Mesenchymal stem cell (in vitro differentiated cells and primary cell): ENCODE results near the gene RUNX2.

Source experiments
- DNase-seq: peaks from one replicate; pipeline ENCODE4 v3.0.0-alpha.2; 2013
- H2AFZ ChIP-seq: one replicate; pipeline ENCODE4 v1.6.1; 2013; ENCODE audit warnings: low read depth, mild to moderate bottlenecking, control low read depth, inconsistent platforms, low read length, moderate library complexity
- H2AK5ac ChIP-seq: 2 replicates; pipeline ENCODE4 v1.6.1; 2013; ENCODE audit warnings: low read length, moderate library complexity, mild to moderate bottlenecking, inconsistent platforms; ENCODE audit not compliant: severe bottlenecking
- H2BK120ac ChIP-seq: one replicate; pipeline ENCODE4 v1.6.1; 2013; ENCODE audit warnings: low read depth, mild to moderate bottlenecking, inconsistent platforms, low read length, moderate library complexity
- H2BK12ac ChIP-seq, 2 experiments: one replicate each; pipeline ENCODE4 v1.6.1; 2013; ENCODE audit warnings: inconsistent platforms in 2 of 2, low read length in 2 of 2, mild to moderate bottlenecking in 2 of 2, moderate library complexity in 2 of 2, control low read depth in 1 of 2
- H2BK15ac ChIP-seq: one replicate; pipeline ENCODE4 v1.6.1; 2013; ENCODE audit warnings: mild to moderate bottlenecking, low read depth, inconsistent platforms; ENCODE audit not compliant: poor library complexity, severe bottlenecking
- H2BK5ac ChIP-seq: 2 replicates; pipeline ENCODE4 v1.6.1; 2013; ENCODE audit warnings: low read depth, mild to moderate bottlenecking, low read length, control low read depth, inconsistent platforms; ENCODE audit not compliant: poor library complexity, severe bottlenecking
- H3K14ac ChIP-seq, 2 experiments: one replicate each; pipeline ENCODE4 v1.6.1; 2013; ENCODE audit warnings: inconsistent platforms in 2 of 2, low read length in 2 of 2, control low read depth in 1 of 2, mild to moderate bottlenecking in 1 of 2, moderate library complexity in 1 of 2
- H3K18ac ChIP-seq, 2 experiments: one replicate each; pipeline ENCODE4 v1.6.1; 2013; ENCODE audit warnings: inconsistent platforms in 2 of 2, low read length in 2 of 2, control low read depth in 1 of 2, low read depth in 1 of 2, mild to moderate bottlenecking in 1 of 2
- H3K23ac ChIP-seq, 2 experiments: one replicate each; pipeline ENCODE4 v1.6.1; 2013; ENCODE audit warnings: inconsistent platforms in 2 of 2, low read length in 2 of 2, mild to moderate bottlenecking in 2 of 2, moderate library complexity in 2 of 2, control low read depth in 1 of 2
- H3K27ac ChIP-seq: 2 replicates; pipeline ENCODE4 v1.5.1; 2013; ENCODE audit warnings: mild to moderate bottlenecking, moderate library complexity, low read length, control low read depth, inconsistent platforms; ENCODE audit not compliant: poor library complexity, severe bottlenecking
- H3K27me3 ChIP-seq, 2 experiments: 2 replicates each; pipeline versions ENCODE4 v1.6.1 to v1.7.0; 2013; ENCODE audit warnings: low read length in 2 of 2, mild to moderate bottlenecking in 2 of 2, moderate library complexity in 2 of 2, control low read depth in 1 of 2, inconsistent platforms in 1 of 2; ENCODE audit not compliant: control insufficient read depth in 1 of 2, insufficient read depth in 1 of 2
- H3K36me3 ChIP-seq, 2 experiments: 2 replicates each; pipeline versions ENCODE4 v1.6.1 to v1.7.0; 2013; ENCODE audit warnings: low read length in 2 of 2, control low read depth in 1 of 2, inconsistent platforms in 1 of 2, low read depth in 1 of 2, mild to moderate bottlenecking in 1 of 2; ENCODE audit not compliant: insufficient read depth in 2 of 2, control insufficient read depth in 1 of 2
- H3K4ac ChIP-seq, 2 experiments: one replicate each; pipeline ENCODE4 v1.6.1; 2013; ENCODE audit warnings: inconsistent platforms in 2 of 2, low read length in 2 of 2, mild to moderate bottlenecking in 2 of 2, moderate library complexity in 2 of 2, control low read depth in 1 of 2, low read depth in 1 of 2
- H3K4me1 ChIP-seq: 2 replicates; pipeline ENCODE4 v1.6.1; 2013; ENCODE audit warnings: low read depth, low read length, control low read depth; ENCODE audit not compliant: control insufficient read depth, insufficient read depth
- H3K4me2 ChIP-seq: 2 replicates; pipeline ENCODE4 v1.6.1; 2013; ENCODE audit warnings: low read length, mild to moderate bottlenecking, inconsistent platforms; ENCODE audit not compliant: poor library complexity, severe bottlenecking
- H3K4me3 ChIP-seq, 2 experiments: 2 replicates each; pipeline versions ENCODE4 v1.5.1 to v1.7.0; 2013; ENCODE audit warnings: low read length in 2 of 2, mild to moderate bottlenecking in 2 of 2, control low read depth in 1 of 2, low read depth in 1 of 2; ENCODE audit not compliant: insufficient read depth in 1 of 2
- H3K79me1 ChIP-seq: replicated peaks from 2 replicates; pipeline ENCODE4 v1.6.1; 2013; ENCODE audit warnings: mild to moderate bottlenecking, control low read depth, low read length, inconsistent platforms; ENCODE audit not compliant: poor library complexity, severe bottlenecking
- H3K9ac ChIP-seq: 2 replicates; pipeline ENCODE4 v1.7.0; 2013; ENCODE audit warnings: mild to moderate bottlenecking, low read length, moderate library complexity
- H3K9me3 ChIP-seq: 2 replicates; pipeline ENCODE4 v1.7.0; 2013; ENCODE audit warnings: mild to moderate bottlenecking, low read length; ENCODE audit not compliant: control insufficient read depth
- H4K8ac ChIP-seq: one replicate; pipeline ENCODE4 v1.6.1; 2013; ENCODE audit warnings: inconsistent platforms, mild to moderate bottlenecking, low read length, moderate library complexity
- H4K91ac ChIP-seq: one replicate; pipeline ENCODE4 v1.6.1; 2013; ENCODE audit warnings: mild to moderate bottlenecking, low read length, inconsistent platforms
- WGBS: methylation state at CpG from one replicate; pipeline ENCODE4 v1.1.7; 2013; ENCODE audit warnings: mixed read lengths; 5-methylcytosine and 5-hydroxymethylcytosine counted together

The RUNX2 gene

GRCh38 chr6:45686841-45687569, 358.9 kb downstream of the RUNX2 start:
- Histone ChIP-seq H2BK5ac (no peak overlapping the region), H3K18ac (no peak overlapping the region), H3K36me3 (no peaks in the 10 kb centered on the region), H3K14ac (no peak overlapping the region), H2BK15ac (no peak overlapping the region), H3K27ac (peak overlapping the region; percentile 31), H3K23ac (no peak overlapping the region), H3K4ac (no peak overlapping the region), H4K91ac (no peak overlapping the region), H3K4me3 (no peak overlapping the region), H3K79me1 (no peaks in the 10 kb centered on the region), H3K4me2 (no peak overlapping the region), H2BK12ac (no peak overlapping the region), H3K27me3 (no peaks in the 10 kb centered on the region), H2AK5ac (peak overlapping the region; percentile 73), H3K9me3 (peaks cover under 1% of the 10 kb centered on the region), H2BK120ac (no peak overlapping the region), H4K8ac (no peak overlapping the region), H2AFZ (no peak overlapping the region), H3K9ac (no peak overlapping the region), H3K4me1 (peaks cover 5% of the 10 kb centered on the region)
- DNase-seq: no peak
- WGBS: 93% methylated on average over 7 of the region's 8 CpGs

GRCh38 chr6:45687570-45687969, 359.4 kb downstream of the RUNX2 start:
- H3K36me3 ChIP-seq: no peaks in the 10 kb centered on the region
- no peak overlapping the region for H3K4me2 ChIP-seq
- H3K18ac ChIP-seq: no peak overlapping the region
- H3K27ac ChIP-seq: peak overlapping the region; percentile 38
- no peaks in the 10 kb centered on the region for H3K27me3 ChIP-seq
- H2BK12ac ChIP-seq: no peak overlapping the region
- no peak overlapping the region for H3K4ac ChIP-seq
- H2BK5ac ChIP-seq: no peak overlapping the region
- WGBS: 89% methylated on average over 9 of the region's 9 CpGs
- H3K4me3 ChIP-seq: no peak overlapping the region
- DNase-seq: no peak
- no peak overlapping the region for H3K23ac ChIP-seq
- H3K9ac ChIP-seq: no peak overlapping the region
- H3K79me1 ChIP-seq: no peaks in the 10 kb centered on the region
- H3K9me3 ChIP-seq: no peaks in the 10 kb centered on the region
- H3K14ac ChIP-seq: no peak overlapping the region
- H4K8ac ChIP-seq: no peak overlapping the region
- H2AFZ ChIP-seq: no peak overlapping the region
- no peak overlapping the region for H2BK15ac ChIP-seq
- H2AK5ac ChIP-seq: no peak overlapping the region
- peaks cover 5% of the 10 kb centered on the region for H3K4me1 ChIP-seq
- H4K91ac ChIP-seq: no peak overlapping the region
- H2BK120ac ChIP-seq: no peak overlapping the region

- H2BK15ac ChIP-seq: no peak overlapping the region
- H3K4me1 ChIP-seq: peaks cover 5% of the 10 kb centered on the region
- no peak overlapping the region for H4K91ac ChIP-seq
- H3K14ac ChIP-seq: no peak overlapping the region
- H2BK5ac ChIP-seq: no peak overlapping the region
- no peaks in the 10 kb centered on the region for H3K79me1 ChIP-seq
- H2BK120ac ChIP-seq: no peak overlapping the region
- H3K9me3 ChIP-seq: no peaks in the 10 kb centered on the region
- no peak overlapping the region for H3K4me2 ChIP-seq
- no peak for DNase-seq
- no peak overlapping the region for H3K18ac ChIP-seq
- H2AK5ac ChIP-seq: peak overlapping the region; percentile 11
- H3K23ac ChIP-seq: no peak overlapping the region
- no peak overlapping the region for H3K9ac ChIP-seq
- no peak overlapping the region for H2BK12ac ChIP-seq
- no peak overlapping the region for H4K8ac ChIP-seq
- H2AFZ ChIP-seq: no peak overlapping the region
- H3K27me3 ChIP-seq: no peaks in the 10 kb centered on the region
- no peaks in the 10 kb centered on the region for H3K36me3 ChIP-seq
- no peak overlapping the region for H3K4me3 ChIP-seq
- H3K4ac ChIP-seq: no peak overlapping the region
- no CpG with 5 or more reads among the region's 1 CpG for WGBS
- H3K27ac ChIP-seq: peak overlapping the region; percentile 38
Measured at GRCh38 chr6:45688180-45688579, 360.1 kb downstream of the RUNX2 start.

- H2BK12ac ChIP-seq: peak overlapping the region in 1 of 2 experiments; percentile 45
- H3K18ac ChIP-seq: peak overlapping the region in 1 of 2 experiments; percentile 55
- no peaks in the 10 kb centered on the region for H3K36me3 ChIP-seq
- no peak overlapping the region for H3K4me2 ChIP-seq
- 100% methylated on average over 2 of the region's 2 CpGs for WGBS
- DNase-seq: no peak
- no peaks in the 10 kb centered on the region for H3K9me3 ChIP-seq
- no peak overlapping the region for H4K8ac ChIP-seq
- H4K91ac ChIP-seq: peak overlapping the region; percentile 45
- no peak overlapping the region for H2BK15ac ChIP-seq
- no peaks in the 10 kb centered on the region for H3K27me3 ChIP-seq
- no peak overlapping the region for H3K27ac ChIP-seq
- no peak overlapping the region for H3K4me3 ChIP-seq
- H2BK5ac ChIP-seq: no peak overlapping the region
- H2AK5ac ChIP-seq: no peak overlapping the region
- H2BK120ac ChIP-seq: no peak overlapping the region
- H3K23ac ChIP-seq: no peak overlapping the region
- H3K79me1 ChIP-seq: no peaks in the 10 kb centered on the region
- H3K4me1 ChIP-seq: peaks cover 5% of the 10 kb centered on the region
- H3K9ac ChIP-seq: no peak overlapping the region
- H3K14ac ChIP-seq: no peak overlapping the region
- no peak overlapping the region for H3K4ac ChIP-seq
- no peak overlapping the region for H2AFZ ChIP-seq
Measured at GRCh38 chr6:45689926-45690615, 361.9 kb downstream of the RUNX2 start.
